Kidney (tissue), 14 donors: ENCODE data around the gene GPER1. TPM values are rescaled to one million over a fixed set of nuclear protein-coding genes. Genes with fewer than 3 reads are reported as not detected.

Experiments used
- DNase-seq, 5 donors: peaks; one replicate each; pipeline ENCODE4 v3.0.0-alpha.2; 2013 to 2020
- FAIRE-seq: peaks from 2 replicates; lab custom pipeline; 2012; peaks lifted over from hg19 to GRCh38; lab: Jason Lieb, UNC
- H3K27ac ChIP-seq, 2 donors: one replicate each; pipeline ENCODE4 v1.7.0; 2013; ENCODE audit warnings: low read depth in 2 of 2, low read length in 2 of 2, inconsistent platforms in 1 of 2
- H3K27me3 ChIP-seq: one replicate; pipeline ENCODE4 v1.7.1; 2013; ENCODE audit warnings: low read length, inconsistent platforms; ENCODE audit not compliant: control insufficient read depth, insufficient read depth
- H3K36me3 ChIP-seq, 3 donors: one replicate each; pipeline versions ENCODE4 v1.7.0 to v1.7.1; 2013; ENCODE audit warnings: low read length in 3 of 3, control low read depth in 1 of 3, inconsistent platforms in 1 of 3; ENCODE audit not compliant: insufficient read depth in 3 of 3, control insufficient read depth in 2 of 3
- H3K4me1 ChIP-seq, 3 donors: one replicate each; pipeline versions ENCODE4 v1.7.0 to v1.7.1; 2013; ENCODE audit warnings: low read length in 3 of 3, inconsistent platforms in 1 of 3, low read depth in 1 of 3; ENCODE audit not compliant: control insufficient read depth in 2 of 3, insufficient read depth in 2 of 3
- H3K4me3 ChIP-seq, 3 donors: one replicate each; pipeline versions ENCODE4 v1.7.0 to v1.8.1; 2013; ENCODE audit warnings: low read length in 3 of 3, control low read depth in 1 of 3, inconsistent platforms in 1 of 3
- H3K9ac ChIP-seq, 3 donors: one replicate each; pipeline versions ENCODE4 v1.7.0 to v1.7.1; 2013; ENCODE audit warnings: low read length in 3 of 3, control low read depth in 1 of 3, inconsistent platforms in 1 of 3
- H3K9me3 ChIP-seq, 3 donors: one replicate each; pipeline versions ENCODE4 v1.7.0 to v1.7.1; 2013; ENCODE audit warnings: low read length in 3 of 3, control low read depth in 1 of 3, inconsistent platforms in 1 of 3; ENCODE audit not compliant: control insufficient read depth in 2 of 3, insufficient read depth in 1 of 3
- intact Hi-C: fragments of 100-400 bp; cut with DNase I; formaldehyde crosslinking; loops from one replicate; pipeline ENCODE4 v1.11.1; 2022
- polyA plus RNA-seq: library from polyadenylated mRNA; stranded (reverse); fragments of 350-450 nt; fragmentation: Illumina TruSeq; extraction: RNeasy Lipid Tissue Mini Kit (QIAGEN cat#74804); gene quantifications from one replicate; pipeline ENCODE4 v1.2.3, GENCODE V29; 2014; ENCODE audit warnings: low read depth, low replicate concordance; ENCODE audit not compliant: insufficient read depth
- total RNA-seq: library from RNA; stranded (reverse); fragmentation: NEBNext Ultra II Directional; extraction: Animal tissue kit (Norgen Biotek cat#: 25700); gene quantifications from one replicate; pipeline ENCODE4 v1.2.1, GENCODE V29; 2021
- TF ChIP-seq, protein P1 (sequence below): IDR thresholded peaks from 3 replicates; pipeline ENCODE4 v1.5.1; 2012; ENCODE audit warnings: mild to moderate bottlenecking, moderate library complexity, borderline replicate concordance; ENCODE audit not compliant: insufficient read depth; ENCODE audit errors: extremely low read depth
- donor health status: control.
- donor health status: control.
- donor health status: control.
- donor health status: control.
- donor health status: control.
- donor health status: DM: yes; HTN: yes; CAD: no.
- donor health status: Normal renal cell carcinoma (clear cell type).

The GPER1 gene
- total and polyA plus RNA-seq, 2 donors from 2014 or later = 4.8 to 5.2 TPM

DNA sequence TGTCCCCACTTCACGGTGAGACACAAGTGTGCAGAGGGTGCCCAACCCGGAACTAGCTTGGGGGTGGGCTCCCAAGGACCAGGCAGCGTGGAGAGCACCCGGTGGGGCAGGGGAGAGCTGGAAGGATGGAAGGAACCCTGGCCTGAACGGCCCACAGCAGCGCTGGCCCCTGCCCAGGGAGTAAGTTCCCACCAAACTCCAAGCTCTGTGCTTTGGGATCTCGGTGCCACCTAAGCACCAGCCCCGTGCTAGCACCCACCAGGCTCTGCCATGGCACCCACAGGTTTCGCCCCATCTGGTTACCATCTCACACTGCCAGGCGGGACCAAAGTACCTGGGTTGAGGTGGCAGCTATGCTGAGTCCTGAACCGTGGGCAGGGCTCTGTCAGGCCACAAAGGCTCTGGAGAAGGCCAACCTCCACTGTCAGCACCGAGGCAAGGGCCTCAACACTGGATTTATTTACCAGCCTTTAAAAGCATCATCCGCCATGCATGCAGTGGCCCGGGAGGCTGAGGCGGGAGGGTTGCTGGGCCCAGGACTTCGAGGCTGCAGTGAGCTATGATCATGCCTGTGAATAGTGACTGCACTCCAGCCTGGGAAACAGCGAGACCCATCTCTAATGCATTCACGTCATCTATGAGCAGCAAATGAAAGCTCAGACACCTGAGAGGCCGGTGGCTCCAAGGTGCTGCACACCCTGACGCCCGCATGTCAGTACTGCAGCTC is 16.0 kb downstream of the GPER1 start:
- Histone ChIP-seq H3K36me3 (peaks cover 0 to 4% (median 0%) of the 10 kb centered on the region in 3 donors), H3K9me3 (no peaks in the 10 kb centered on the region), H3K9ac (no peak overlapping the region), H3K27me3 (no peaks in the 10 kb centered on the region), H3K27ac (no peak overlapping the region), H3K4me1 (peaks cover 0 to 19% (median 6%) of the 10 kb centered on the region in 3 donors), H3K4me3 (no peak overlapping the region)
- TF ChIP-seq, protein P1, sequence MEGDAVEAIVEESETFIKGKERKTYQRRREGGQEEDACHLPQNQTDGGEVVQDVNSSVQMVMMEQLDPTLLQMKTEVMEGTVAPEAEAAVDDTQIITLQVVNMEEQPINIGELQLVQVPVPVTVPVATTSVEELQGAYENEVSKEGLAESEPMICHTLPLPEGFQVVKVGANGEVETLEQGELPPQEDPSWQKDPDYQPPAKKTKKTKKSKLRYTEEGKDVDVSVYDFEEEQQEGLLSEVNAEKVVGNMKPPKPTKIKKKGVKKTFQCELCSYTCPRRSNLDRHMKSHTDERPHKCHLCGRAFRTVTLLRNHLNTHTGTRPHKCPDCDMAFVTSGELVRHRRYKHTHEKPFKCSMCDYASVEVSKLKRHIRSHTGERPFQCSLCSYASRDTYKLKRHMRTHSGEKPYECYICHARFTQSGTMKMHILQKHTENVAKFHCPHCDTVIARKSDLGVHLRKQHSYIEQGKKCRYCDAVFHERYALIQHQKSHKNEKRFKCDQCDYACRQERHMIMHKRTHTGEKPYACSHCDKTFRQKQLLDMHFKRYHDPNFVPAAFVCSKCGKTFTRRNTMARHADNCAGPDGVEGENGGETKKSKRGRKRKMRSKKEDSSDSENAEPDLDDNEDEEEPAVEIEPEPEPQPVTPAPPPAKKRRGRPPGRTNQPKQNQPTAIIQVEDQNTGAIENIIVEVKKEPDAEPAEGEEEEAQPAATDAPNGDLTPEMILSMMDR = no peak
- FAIRE-seq (no peak), DNase-seq (peak in 1 of 5 donors; percentile 64)
- intact Hi-C loops = no loop called here

DNA sequence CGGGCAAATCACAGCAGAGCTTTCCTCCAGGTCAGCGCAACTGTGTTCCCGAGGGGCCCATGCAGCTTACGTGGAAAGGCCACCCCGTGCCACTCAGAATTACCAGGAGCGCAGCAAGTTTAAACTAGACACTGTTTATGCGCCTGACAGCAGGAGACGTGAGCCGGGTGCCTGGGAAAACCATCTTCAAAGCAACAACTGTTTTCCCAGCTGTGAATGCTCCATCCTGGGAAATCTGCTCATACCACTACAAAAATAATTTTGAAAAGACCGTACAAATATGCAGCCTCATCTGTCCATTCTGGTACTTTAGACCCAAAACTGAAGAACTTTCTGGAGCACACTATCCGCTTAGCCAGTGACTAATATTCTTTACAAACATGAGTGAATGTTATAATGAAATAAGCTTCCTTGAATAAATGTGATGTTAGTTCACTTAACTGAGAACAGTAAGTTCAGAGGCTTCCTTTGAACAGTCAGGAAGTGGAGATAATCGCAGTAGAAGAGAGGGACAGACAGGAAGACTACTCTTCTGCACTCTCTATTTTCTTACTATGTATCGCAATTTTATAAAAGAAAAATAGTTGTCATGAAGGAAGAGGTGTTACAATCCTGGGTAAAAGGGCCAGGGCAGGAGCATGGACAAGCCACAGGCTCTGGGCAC is 16.7 kb downstream of the GPER1 start:
- peak in 1 of 5 donors; percentile 29 for DNase-seq
- TF ChIP-seq, protein P1 = no peak
- Histone ChIP-seq H3K4me3 (no peak overlapping the region), H3K9me3 (no peaks in the 10 kb centered on the region), H3K27me3 (no peaks in the 10 kb centered on the region), H3K9ac (no peak overlapping the region), H3K36me3 (peaks cover 0 to 2% (median 0%) of the 10 kb centered on the region in 3 donors), H3K4me1 (peaks cover 0 to 19% (median 6%) of the 10 kb centered on the region in 3 donors), H3K27ac (no peak overlapping the region)
- no peak for FAIRE-seq
- intact Hi-C loops = no loop called here

DNA sequence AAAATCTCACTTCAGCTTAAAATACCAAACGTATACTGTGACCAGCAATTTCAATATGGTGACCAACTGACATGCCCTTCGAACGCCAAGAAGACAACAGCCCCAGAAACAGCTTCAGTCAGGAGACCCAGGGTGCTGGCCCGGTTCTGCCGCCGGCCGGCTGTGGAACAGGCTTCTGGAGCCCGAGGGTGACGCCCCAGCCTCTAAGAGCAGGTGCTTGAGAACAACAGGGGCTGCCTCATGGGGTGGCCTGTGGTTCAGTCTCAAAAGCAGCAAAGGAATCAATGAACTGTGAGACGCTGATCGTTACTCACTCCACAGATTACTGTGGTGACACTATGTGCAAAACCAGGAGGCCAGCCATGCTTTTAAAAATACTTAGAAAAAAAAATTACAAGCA is 17.3 kb downstream of the GPER1 start:
- TF ChIP-seq, protein P1 = no peak
- Histone ChIP-seq H3K36me3 (no peaks in the 10 kb centered on the region), H3K27ac (no peak overlapping the region), H3K9ac (no peak overlapping the region), H3K4me1 (peaks cover 0 to 14% (median 6%) of the 10 kb centered on the region in 3 donors), H3K27me3 (no peaks in the 10 kb centered on the region), H3K9me3 (no peaks in the 10 kb centered on the region), H3K4me3 (no peak overlapping the region)
- FAIRE-seq (no peak), DNase-seq (peak in 1 of 5 donors; percentile 54)
- intact Hi-C loops = no loop called here
